22Rv1 (cell line): ENCODE results near the gene KLHL15.

Source experiments
- ZFX ChIP-seq: fragments of 450-650 bp; IDR thresholded peaks from 2 replicates; pipeline ENCODE4 v1.6.1; 2017; ENCODE audit warnings: antibody characterized with exemption, borderline replicate concordance
- TF ChIP-seq, protein P1 (sequence below): fragments of 450-650 bp; IDR thresholded peaks from 2 replicates; pipeline ENCODE4 v1.5.1; 2017; ENCODE audit warnings: mild to moderate bottlenecking

DNA sequence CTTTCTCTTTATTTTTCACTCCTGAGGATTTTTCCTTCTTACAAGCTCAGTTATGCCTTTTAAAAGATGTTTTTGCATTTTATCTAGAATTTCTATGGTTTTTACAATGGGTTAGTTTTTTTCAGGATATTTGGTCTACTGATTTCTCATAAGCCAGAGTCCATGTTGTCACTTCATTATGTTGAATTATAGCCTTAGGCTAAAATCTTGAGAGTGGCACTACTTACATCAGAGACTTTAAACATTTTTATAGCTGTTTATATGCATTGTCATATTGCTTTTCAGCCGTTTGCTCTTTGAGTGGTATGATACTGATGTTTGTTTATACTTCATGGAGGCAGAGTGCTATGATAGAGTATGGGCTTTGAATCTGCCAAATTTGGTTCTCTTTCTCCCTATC, 82.8 kb downstream of the KLHL15 start:
- TF ChIP-seq, protein P1, sequence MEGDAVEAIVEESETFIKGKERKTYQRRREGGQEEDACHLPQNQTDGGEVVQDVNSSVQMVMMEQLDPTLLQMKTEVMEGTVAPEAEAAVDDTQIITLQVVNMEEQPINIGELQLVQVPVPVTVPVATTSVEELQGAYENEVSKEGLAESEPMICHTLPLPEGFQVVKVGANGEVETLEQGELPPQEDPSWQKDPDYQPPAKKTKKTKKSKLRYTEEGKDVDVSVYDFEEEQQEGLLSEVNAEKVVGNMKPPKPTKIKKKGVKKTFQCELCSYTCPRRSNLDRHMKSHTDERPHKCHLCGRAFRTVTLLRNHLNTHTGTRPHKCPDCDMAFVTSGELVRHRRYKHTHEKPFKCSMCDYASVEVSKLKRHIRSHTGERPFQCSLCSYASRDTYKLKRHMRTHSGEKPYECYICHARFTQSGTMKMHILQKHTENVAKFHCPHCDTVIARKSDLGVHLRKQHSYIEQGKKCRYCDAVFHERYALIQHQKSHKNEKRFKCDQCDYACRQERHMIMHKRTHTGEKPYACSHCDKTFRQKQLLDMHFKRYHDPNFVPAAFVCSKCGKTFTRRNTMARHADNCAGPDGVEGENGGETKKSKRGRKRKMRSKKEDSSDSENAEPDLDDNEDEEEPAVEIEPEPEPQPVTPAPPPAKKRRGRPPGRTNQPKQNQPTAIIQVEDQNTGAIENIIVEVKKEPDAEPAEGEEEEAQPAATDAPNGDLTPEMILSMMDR = no peak
- no peak for TF ChIP-seq ZFX
